HG03378 (cell line): ENCODE data around the gene SPATA12.

ENCODE experiments used
- ATAC-seq: cut with Tn5 transposase; IDR thresholded peaks from one replicate; pipeline ENCODE4 v1.9.1; 2021; ENCODE audit warnings: mild to moderate bottlenecking, moderate library complexity; ENCODE audit not compliant: unreplicated experiment

Gene SPATA12, protein sequence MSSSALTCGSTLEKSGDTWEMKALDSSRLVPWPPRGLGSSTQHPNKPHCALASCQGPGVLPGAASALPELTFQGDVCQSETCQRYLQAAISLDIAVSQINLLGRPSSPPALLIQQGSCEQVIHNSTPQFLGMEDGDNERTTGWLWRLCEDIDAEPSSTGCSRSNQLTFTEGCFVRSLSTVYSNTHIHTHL

GRCh38 chr3:57060089-57060821, at the start of gene SPATA12:
Gene SPATA12, plus strand, starts transcription at chr3:57060664. Its CDS starts 13,031 bp downstream, at chr3:57073695.
- no peak for ATAC-seq

GRCh38 chr3:57011022-57011421, 49.4 kb upstream of the SPATA12 start:
- no peak for ATAC-seq

DNA sequence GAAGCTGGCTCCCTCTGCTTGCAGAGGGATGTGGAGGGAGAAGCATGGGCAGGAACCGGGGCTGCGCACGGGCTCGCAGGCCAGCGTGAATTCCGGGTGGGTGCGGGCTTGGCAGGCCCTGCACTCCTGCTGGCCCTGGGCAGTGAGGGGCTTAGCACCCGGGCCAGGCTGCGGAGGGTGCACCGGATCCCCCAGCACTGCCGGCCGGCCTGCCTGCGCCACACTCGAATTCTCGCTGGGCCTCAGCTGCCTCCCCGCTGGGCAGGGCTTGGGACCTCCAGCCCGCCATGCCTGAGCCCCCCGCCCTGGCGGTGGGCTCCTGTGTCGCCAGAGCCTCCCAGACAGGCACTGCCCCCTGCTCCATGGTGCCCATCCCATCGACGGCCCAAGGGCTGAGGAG, 47.6 kb upstream of the SPATA12 start:
- no peak for ATAC-seq

GRCh38 chr3:57015350-57015729, 45.1 kb upstream of the SPATA12 start:
- no peak for ATAC-seq

- ATAC-seq: no peak
Measured at GRCh38 chr3:57015912-57016311, 44.6 kb upstream of the SPATA12 start.

- no peak for ATAC-seq
Measured at GRCh38 chr3:57017459-57017845, 43.0 kb upstream of the SPATA12 start.

- no peak for ATAC-seq
Measured at GRCh38 chr3:57018246-57018645, 42.2 kb upstream of the SPATA12 start.

GRCh38 chr3:57019057-57019456, 41.4 kb upstream of the SPATA12 start:
- no peak for ATAC-seq

DNA sequence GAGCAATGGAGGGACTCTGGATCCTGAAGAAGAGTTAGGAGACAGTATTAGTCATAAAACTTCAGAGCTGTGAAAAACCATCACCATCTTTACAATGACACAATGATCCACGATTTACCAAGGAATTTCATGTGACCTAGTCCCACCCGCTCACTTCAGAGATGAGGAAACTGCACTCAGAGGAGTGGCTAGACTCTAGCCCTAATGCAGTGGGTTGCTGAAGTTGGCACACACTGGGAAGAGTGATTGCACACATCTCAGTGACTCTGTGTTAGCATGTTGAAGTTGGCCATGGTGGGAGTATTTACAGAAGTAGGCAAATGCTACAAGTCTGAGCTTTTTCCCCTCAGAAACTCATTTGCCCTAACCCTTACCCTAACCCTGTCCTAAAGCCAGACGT, 35.2 kb upstream of the SPATA12 start:
- ATAC-seq: no peak

GRCh38 chr3:57026944-57027343, 33.5 kb upstream of the SPATA12 start:
- no peak for ATAC-seq

- ATAC-seq: no peak
Measured at GRCh38 chr3:57029383-57029782, 31.1 kb upstream of the SPATA12 start.

GRCh38 chr3:57029924-57030323, 30.5 kb upstream of the SPATA12 start:
- ATAC-seq: no peak

DNA sequence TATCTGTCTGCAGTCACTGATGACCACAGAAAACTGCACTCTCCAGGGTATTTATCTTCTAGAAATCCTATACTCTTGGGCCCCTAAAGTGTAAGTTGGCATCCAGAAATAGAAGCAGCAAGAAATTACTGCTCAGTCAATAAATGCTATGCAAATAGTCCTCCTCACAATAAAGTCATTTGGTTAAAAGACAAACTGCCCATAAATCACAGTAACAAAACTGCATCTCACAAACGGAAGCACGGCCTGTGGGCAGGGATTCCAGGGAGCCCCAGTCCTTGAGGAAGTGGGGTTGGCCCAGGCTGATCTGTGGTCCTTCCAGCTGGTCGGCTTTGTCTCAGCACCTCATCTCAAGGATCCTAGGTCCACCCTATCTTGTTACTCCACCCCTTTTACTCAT, 29.7 kb upstream of the SPATA12 start:
- ATAC-seq: no peak

DNA sequence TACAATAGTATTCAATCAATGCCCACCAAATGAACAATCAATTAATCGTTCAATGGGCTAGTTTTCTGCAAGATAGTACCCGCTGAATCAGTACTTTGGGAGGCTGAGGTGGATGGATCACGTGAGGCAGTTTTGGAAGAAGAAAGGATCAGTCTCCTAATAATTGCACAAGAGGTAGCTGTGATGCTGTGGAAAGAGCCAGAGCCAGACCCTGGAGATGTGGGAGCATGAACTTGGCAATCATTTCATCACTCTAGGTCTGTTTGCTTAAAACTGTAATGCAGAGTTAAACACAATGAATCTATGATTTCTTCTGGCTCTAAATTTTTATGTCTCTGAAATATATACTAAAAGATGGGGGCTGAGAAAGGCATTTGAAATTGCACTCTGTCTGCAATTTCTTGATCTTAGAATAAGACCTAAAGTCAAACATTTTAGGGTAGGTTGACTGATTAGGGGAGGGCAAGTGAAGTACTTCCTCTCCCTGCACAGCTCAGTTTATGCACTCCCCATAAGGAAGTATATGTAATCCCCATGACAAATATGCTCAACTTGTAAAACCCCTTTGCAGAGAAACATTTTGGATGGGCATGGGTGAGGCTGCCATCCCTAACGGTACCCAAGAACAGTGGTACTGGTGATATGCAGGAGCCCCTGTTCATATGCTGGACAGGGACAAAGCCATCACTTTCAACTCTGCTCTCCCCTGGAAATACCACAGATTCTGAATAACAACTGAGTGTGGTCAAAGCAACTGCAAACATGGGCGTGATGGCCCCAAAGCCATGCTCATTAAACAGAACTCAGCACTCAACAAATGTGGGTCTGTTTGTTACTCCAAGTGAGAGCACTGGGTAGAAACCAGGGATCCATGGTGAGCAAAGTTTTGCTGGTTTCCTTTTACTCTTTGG, 28.6 kb upstream of the SPATA12 start:
- no peak for ATAC-seq

GRCh38 chr3:57036952-57037351, 23.5 kb upstream of the SPATA12 start:
- ATAC-seq: no peak

DNA sequence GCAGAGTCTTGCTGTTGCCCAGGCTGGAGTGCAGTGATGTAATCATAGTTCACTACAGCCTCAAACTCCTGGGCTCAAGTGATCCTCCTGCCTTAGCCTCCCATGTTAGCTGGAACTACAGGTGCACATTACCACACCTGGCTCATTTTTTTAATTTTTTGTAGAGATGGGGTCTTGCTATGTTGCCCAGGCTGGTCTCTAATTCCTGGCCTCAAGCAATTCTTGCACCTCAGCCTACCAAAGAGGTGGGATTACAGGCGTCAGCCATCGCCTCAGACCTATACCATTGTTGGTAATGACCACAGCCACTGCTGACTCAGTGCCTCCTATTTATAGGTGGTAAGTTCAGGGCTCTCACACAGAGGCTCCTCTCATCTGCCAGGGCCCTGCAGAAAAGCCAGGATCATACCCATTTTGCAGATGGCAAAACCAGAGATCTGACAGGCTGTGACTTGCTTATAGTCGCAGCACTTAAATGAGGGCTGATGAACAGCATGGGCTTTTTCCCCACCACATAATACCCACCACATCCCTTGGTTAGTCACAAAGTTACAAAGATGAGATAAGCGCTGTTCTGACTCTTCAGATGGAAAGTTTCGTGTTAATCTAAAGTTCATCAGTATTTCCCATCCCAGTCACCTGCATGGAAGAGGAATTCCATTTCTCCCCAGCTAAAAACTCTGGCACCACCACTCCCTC, 21.8 kb upstream of the SPATA12 start:
- no peak for ATAC-seq

DNA sequence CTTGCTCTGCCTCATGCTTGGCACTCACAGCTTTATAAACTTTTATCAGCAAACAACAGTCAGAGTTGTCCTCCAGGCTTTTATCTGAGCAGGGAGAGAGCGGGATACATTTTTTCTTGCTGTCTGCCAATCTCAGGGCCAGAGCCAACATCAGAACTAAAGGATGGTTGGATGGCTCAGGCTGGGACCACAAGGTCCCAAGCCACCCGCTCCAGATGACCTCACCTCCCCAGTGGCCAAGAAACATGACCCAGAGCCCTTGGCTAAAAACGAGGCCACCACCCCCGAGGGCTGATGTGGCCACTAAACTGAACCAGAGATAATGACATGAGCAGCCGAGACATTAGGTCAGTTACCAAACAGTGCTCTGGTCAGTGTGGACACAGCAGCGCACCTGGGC, 18.8 kb upstream of the SPATA12 start:
- ATAC-seq: no peak

DNA sequence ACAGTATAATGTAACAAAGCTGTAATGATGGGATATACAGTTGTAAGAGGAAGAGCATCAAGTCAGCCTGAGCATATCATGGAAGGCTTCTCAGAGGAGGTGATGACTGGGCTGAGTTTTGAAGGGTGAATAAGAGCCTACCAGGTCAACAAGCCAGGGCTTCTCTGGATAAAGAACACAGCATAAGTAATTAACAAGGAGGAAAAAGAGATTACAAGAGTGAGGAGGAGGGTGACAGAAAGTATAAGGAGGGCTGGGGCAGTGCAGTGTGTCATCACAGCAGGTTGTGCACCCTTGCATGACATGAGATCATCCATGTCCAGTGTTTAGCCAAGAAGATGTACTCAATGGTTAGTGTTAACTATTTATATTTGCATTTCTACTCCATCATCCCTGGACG, 16.9 kb upstream of the SPATA12 start:
- no peak for ATAC-seq

GRCh38 chr3:57046101-57046765, 14.2 kb upstream of the SPATA12 start:
- ATAC-seq: no peak

DNA sequence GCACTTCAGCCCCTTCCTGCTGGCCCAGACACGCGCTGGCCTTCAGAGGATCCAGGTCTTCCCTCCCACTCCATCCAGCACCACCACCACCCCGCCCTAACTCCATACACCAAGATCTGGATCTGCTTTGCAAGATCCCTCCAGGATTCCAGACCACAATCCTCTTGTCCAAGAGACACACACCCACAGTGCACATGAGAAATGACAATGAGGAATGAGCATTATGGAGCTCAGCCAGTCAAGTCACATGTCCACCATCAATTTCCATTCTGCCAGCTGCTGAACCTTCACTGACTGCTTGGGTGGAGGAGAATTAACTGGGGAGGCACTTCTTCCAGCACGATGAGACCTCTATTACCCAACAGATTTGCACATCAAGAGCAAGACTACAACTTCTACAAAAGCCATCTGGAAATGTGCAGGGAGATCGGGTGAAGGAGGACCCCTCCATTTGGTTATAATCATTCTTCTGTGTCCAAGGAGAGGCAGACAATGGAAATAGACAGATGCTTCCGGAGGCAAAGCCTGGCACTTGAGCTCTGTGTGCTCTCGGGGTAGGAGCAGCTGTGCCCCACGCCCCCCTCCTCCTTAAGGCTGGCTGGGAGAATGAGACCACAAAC, 12.3 kb upstream of the SPATA12 start:
- no peak for ATAC-seq
